Measurements from ENCODE around the gene TMEM163. TPM values are rescaled to one million over a fixed set of nuclear protein-coding genes. Genes with fewer than 3 reads are reported as not detected.

Gene TMEM163
- total RNA-seq, 2 experiments from 2014 or later, result 0.51 TPM; not detected in 1

DNA sequence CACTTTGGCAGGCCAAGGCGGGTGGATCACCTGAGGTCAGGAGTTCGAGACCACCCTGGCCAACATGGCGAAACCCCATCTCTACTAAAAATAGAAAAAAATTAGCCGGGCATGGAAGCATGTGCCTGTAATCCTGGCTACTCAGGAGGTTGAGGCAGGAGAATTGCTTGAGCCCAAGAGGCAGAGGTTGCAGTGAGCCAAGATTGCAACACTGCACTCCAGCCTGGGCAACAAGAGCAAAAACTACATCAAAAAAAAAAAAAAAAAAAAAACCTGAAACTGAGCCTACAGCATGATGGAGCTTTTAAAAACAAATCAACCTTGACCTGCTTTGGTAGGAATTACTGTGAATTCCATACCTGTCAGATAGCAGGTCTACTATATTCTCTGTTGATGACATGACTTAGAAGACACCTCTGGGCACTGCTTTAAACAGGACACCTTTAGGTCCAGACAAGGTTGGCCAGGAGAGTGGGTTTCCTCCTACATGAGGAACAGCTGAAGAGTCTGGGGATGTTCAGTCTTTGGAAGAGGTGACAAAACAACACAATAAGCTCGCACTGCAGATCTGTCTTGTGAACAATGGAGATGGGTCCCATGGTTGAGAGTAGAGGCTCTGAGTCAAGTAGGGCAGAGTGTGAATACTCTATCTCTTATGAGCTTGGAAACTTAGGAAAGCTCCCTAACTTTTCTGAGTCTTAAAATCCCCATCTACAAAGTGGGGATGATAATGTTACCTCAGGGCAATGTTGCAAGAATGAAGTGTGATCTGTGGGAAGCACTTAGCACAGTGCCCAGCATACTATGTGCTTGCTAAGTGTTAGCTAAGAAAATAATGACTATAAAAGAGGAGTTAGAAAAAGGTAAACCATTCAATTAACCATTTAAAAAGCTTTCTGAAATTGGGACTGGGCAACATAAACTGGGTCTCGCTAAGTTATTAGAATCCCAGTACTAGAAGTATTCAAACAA, 25.2 kb downstream of the TMEM163 start:
- Histone ChIP-seq H3K4me3 (ENCODE audit: low read depth, low read length, poor library complexity, severe bottlenecking) (no peak overlapping the region), H3K27ac (ENCODE audit: low read depth, low read length, poor library complexity, severe bottlenecking) (no peak overlapping the region), H3K4me1 (ENCODE audit: insufficient read depth, low read length, poor library complexity, severe bottlenecking) (peaks cover 8% of the 10 kb centered on the region), H3K9me3 (ENCODE audit: low read length) (no peaks in the 10 kb centered on the region), H2AFZ (ENCODE audit: low read length) (no peak overlapping the region), H3K4me2 (ENCODE audit: low read length) (no peak overlapping the region), H3K9me2 (ENCODE audit: insufficient read depth, low read length) (no peaks in the 10 kb centered on the region), H4K20me1 (ENCODE audit: insufficient read depth, low read length) (no peaks in the 10 kb centered on the region), H3K79me2 (ENCODE audit: insufficient read depth, low read depth, low read length) (no peaks in the 10 kb centered on the region), H3K36me3 (ENCODE audit: insufficient read depth, low read length) (no peaks in the 10 kb centered on the region)
- ChIA-PET POLR2A (interaction anchor here (0.6 to 1.6 kb wide), 4 partner anchors 10 to 958 kb away, joined by 3 to 5 read pairs (median 4); no protein-coding TSS in a partner anchor), CTCF (ENCODE audit: unreplicated experiment) (interaction anchor here (1.1 kb wide), 1 partner anchor 19 kb away, joined by 3 read pairs; no protein-coding TSS in a partner anchor)
- intact Hi-C loops (cut with micrococcal nuclease; ENCODE audit: unreplicated experiment), result no loop called here
- no peak for DNase-seq (ENCODE audit: low spot score)
- TF ChIP-seq EZH2phosphoT487 (IDR thresholded peaks at IDR 0.05; ENCODE audit: borderline replicate concordance, low read depth, low read length), result no peak
- BruUV-seq (replicated peaks), result no TSS peak

DNA sequence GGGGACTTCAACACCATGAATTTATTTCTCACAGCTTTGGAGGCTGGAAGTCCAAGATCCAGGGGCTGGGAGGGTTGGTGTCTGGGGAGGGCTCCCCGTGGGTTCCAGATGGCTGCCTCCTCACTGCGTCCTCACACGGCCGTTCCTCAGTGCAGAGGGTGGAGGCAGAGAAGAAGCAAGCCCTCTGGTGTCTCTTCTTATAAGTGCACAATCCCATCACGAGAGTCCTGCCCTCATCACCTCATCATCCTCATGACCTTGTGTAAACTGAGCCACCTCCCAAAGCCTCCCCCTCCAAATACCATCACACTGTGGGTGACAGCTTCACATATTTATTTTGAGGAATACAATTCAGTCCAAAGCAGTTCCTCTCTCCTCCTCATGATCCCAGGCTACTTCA, 26.3 kb downstream of the TMEM163 start:
- BruUV-seq (replicated peaks), result no TSS peak
- Histone ChIP-seq H3K4me3 (ENCODE audit: low read depth, low read length, poor library complexity, severe bottlenecking) (no peak overlapping the region), H4K20me1 (ENCODE audit: insufficient read depth, low read length) (no peaks in the 10 kb centered on the region), H2AFZ (ENCODE audit: low read length) (no peak overlapping the region; the same call in 1 of the 2 replicates), H3K9me2 (ENCODE audit: insufficient read depth, low read length) (no peaks in the 10 kb centered on the region), H3K27ac (ENCODE audit: low read depth, low read length, poor library complexity, severe bottlenecking) (no peak overlapping the region), H3K4me2 (ENCODE audit: low read length) (peak overlapping the region; percentile 22; the same call in 1 of the 2 replicates), H3K9me3 (ENCODE audit: low read length) (no peaks in the 10 kb centered on the region), H3K79me2 (ENCODE audit: insufficient read depth, low read depth, low read length) (no peaks in the 10 kb centered on the region), H3K36me3 (ENCODE audit: insufficient read depth, low read length) (no peaks in the 10 kb centered on the region), H3K4me1 (ENCODE audit: insufficient read depth, low read length, poor library complexity, severe bottlenecking) (peaks cover 8% of the 10 kb centered on the region)
- CTCF ChIA-PET (ENCODE audit: unreplicated experiment), result no interaction called here
- intact Hi-C loops (cut with micrococcal nuclease; ENCODE audit: unreplicated experiment), result no loop called here
- DNase-seq (ENCODE audit: low spot score), result peak; percentile 37
- POLR2A ChIA-PET, result no interaction called here
- TF ChIP-seq CTCF (conservative IDR thresholded peaks at IDR 0.05; ENCODE audit: low read length) (peak; percentile 51), EZH2phosphoT487 (IDR thresholded peaks at IDR 0.05; ENCODE audit: borderline replicate concordance, low read depth, low read length) (no peak)

GRCh38 chr2:134690629-134691215, 28.1 kb downstream of the TMEM163 start:
- ChIA-PET POLR2A (no interaction called here), CTCF (ENCODE audit: unreplicated experiment) (no interaction called here)
- DNase-seq (ENCODE audit: low spot score), result peak; percentile 34

More at GRCh38 chr2:134690629-134691215, 28.1 kb downstream of the TMEM163 start:
- H2AFZ ChIP-seq (ENCODE audit: low read length), result peak overlapping the region; percentile 22
- H4K20me1 ChIP-seq (ENCODE audit: insufficient read depth, low read length), result no peaks in the 10 kb centered on the region
- H3K36me3 ChIP-seq (ENCODE audit: insufficient read depth, low read length), result no peaks in the 10 kb centered on the region
- TF ChIP-seq CTCF (conservative IDR thresholded peaks at IDR 0.05; ENCODE audit: low read length) (no peak), EZH2phosphoT487 (IDR thresholded peaks at IDR 0.05; ENCODE audit: borderline replicate concordance, low read depth, low read length) (no peak)
- BruUV-seq (replicated peaks), result no TSS peak
- H3K4me1 ChIP-seq (ENCODE audit: insufficient read depth, low read length, poor library complexity, severe bottlenecking), result peaks cover 8% of the 10 kb centered on the region
- no peak overlapping the region for H3K27ac ChIP-seq (ENCODE audit: low read depth, low read length, poor library complexity, severe bottlenecking)
- no peak overlapping the region for H3K4me3 ChIP-seq (ENCODE audit: low read depth, low read length, poor library complexity, severe bottlenecking)
- no peaks in the 10 kb centered on the region for H3K79me2 ChIP-seq (ENCODE audit: insufficient read depth, low read depth, low read length)
- intact Hi-C loops (cut with micrococcal nuclease; ENCODE audit: unreplicated experiment), result no loop called here
- no peaks in the 10 kb centered on the region for H3K9me3 ChIP-seq (ENCODE audit: low read length)
- no peaks in the 10 kb centered on the region for H3K9me2 ChIP-seq (ENCODE audit: insufficient read depth, low read length)
- 0 out of 2 replicates have a peak overlapping the region, but pooled peaks have one; percentile 10 for H3K4me2 ChIP-seq (ENCODE audit: low read length)

Data from OCI-LY7 (cell line).